ENCODE results near the gene SCGN.

Gene SCGN, protein sequence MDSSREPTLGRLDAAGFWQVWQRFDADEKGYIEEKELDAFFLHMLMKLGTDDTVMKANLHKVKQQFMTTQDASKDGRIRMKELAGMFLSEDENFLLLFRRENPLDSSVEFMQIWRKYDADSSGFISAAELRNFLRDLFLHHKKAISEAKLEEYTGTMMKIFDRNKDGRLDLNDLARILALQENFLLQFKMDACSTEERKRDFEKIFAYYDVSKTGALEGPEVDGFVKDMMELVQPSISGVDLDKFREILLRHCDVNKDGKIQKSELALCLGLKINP

DNA sequence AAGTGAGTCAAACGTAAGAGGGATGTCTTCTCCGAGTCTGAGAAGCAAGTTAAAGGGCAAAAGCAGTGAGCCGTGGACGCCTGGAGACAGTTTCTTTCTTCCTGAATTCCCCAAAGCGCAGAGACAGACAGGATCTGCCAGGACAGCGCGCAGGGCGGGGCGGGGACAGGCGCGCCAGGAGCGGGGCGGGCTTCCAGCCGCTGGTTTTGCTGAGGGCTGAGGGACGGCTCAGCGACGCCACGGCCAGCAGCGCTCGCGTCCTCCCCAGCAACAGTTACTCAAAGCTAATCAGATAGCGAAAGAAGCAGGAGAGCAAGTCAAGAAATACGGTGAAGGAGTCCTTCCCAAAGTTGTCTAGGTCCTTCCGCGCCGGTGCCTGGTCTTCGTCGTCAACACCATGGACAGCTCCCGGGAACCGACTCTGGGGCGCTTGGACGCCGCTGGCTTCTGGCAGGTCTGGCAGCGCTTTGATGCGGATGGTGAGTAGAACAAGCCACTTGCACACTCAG lies at the start of gene SCGN:
SCGN (plus strand) TSS at position 209 of the 509 bp plus-strand sequence; CDS start at position 398, 189 bp downstream.
- H3K27ac Mint-ChIP-seq: no peak within 1 kb of the TSS
- DNase-seq (peak; percentile 26 to 32), ATAC-seq (peak; percentile 56)
- H3K9me3 Mint-ChIP-seq: no peaks in the 10 kb centered on the region
- peaks cover 44% of the 10 kb centered on the region for H3K27me3 Mint-ChIP-seq
- H3K4me3 Mint-ChIP-seq: no peak within 1 kb of the TSS
- H3K4me1 Mint-ChIP-seq: peaks cover 5% of the 10 kb centered on the region

DNA sequence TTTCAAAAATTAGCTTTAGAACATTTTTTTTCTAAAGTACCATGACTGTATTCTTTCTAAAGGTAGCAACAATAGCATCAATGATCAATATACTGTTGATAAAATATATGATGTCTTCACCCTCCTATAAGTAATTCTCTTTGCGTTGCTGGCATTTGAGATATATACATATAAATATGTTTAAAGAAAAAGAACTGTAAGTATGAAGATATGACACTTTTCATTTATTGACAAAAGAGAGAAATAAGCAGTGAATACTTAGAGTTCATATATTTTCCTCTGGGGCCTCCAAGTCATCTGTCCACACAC lies 49.4 kb upstream of the SCGN start:
- H3K27me3 Mint-ChIP-seq: no peaks in the 10 kb centered on the region
- H3K4me3 Mint-ChIP-seq: no peak overlapping the region
- H3K27ac Mint-ChIP-seq: no peak overlapping the region
- ATAC-seq (no peak), DNase-seq (no peak)
- H3K9me3 Mint-ChIP-seq: no peaks in the 10 kb centered on the region
- H3K4me1 Mint-ChIP-seq: peaks cover under 1% of the 10 kb centered on the region

DNA sequence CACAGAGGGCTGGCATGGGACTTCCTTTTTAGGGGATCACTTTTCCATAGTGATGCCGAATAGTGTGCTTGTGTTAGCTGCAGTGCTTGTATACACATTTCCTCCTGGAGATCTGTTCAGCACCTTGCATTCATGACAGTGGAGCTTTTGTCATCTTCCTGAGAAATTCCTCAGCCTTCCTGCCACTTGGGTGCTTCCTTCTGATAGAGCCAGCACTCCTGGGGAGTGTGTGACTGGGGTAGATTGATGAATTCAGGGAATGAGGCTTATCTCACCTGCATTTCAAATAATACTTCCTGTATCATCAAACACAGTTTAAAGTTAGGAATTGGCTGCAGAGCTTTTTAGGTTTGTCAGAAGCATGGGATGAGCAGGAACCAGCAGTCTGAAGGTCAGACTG lies 48.8 kb upstream of the SCGN start:
- Mint-ChIP-seq H3K27me3 (no peaks in the 10 kb centered on the region), H3K4me3 (no peak overlapping the region), H3K27ac (no peak overlapping the region), H3K4me1 (no peaks in the 10 kb centered on the region), H3K9me3 (no peaks in the 10 kb centered on the region)
- DNase-seq (no peak), ATAC-seq (no peak)

DNA sequence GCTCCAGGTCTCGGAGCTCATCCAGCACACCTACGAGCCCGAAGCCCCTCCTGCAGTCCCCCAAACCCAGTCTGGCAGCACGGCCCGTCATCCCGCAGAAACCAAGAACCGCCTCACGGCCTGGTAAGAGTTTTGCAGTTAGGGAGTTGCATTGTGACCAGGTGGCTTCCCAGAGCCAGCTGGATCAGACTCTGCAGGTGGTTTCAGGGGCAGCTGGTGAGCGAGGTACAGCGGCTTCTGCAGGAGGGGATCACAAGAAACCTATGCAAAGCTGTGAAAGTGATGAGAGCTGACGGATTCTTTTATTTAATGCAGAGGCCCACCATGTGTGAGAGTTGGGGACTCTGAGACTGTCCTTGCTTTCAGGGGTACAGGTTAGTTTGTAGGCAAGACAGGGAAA lies 45.9 kb upstream of the SCGN start:
- DNase-seq (no peak), ATAC-seq (no peak)
- Mint-ChIP-seq H3K27me3 (no peaks in the 10 kb centered on the region), H3K4me3 (no peak overlapping the region), H3K9me3 (no peaks in the 10 kb centered on the region), H3K4me1 (no peaks in the 10 kb centered on the region), H3K27ac (peak overlapping the region in 1 of 2 donors; percentile 3)

DNA sequence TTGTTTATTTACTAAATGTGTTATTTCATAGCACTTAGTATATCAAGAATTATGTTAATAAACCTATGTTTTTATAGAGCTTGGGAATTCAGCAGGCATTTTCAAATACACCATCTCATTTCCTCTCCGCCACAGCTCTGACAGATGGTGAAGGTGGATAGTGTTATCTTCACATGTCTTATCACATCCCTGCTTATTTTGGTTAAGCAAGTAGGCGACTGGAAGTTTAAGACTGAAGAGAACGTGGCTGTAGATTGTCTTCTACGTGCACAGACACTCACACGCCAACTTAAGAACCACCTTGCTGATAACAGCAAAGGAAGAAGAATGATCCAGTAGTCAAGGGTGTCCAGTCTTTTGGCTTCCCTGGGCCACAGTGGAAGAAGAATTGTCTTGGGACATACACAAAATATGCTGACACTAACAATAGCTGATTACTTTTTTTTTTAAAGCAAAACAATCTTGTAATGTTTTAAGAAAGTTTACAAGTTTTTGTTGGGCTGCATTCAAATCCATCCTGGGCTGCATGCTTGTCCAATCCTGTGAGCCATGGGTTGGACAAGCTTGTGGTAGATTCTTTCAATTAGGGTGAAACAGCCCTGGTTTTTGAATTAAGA lies 43.3 kb upstream of the SCGN start:
- no peak for ATAC-seq

DNA sequence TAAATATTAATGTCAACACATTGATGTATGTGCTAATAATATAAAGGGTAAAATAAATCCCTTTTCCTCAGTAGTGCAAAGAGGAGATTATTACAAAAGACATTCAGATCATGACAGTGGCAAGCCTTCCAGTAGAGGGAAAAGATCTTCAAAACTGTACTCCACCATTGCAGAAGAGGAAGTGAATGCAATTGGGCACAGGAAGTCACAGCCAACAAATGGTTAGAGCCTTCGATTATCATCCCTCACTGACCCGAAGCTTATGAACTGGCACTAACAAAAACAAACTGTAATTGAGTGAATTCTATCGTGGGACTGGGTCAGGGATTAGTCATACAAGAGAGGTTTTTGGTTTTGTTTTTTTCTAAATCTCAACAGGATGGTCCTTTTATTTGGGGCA lies 39.3 kb upstream of the SCGN start:
- no peak for DNase-seq
- Mint-ChIP-seq H3K9me3 (no peaks in the 10 kb centered on the region), H3K27ac (no peak overlapping the region), H3K4me3 (no peak overlapping the region), H3K27me3 (no peaks in the 10 kb centered on the region), H3K4me1 (no peaks in the 10 kb centered on the region)
- ATAC-seq: no peak

More for the DNA sequence above, 43.3 kb upstream of the SCGN start:
- Mint-ChIP-seq H3K9me3 (no peaks in the 10 kb centered on the region), H3K27ac (no peak overlapping the region), H3K27me3 (no peaks in the 10 kb centered on the region), H3K4me1 (no peaks in the 10 kb centered on the region), H3K4me3 (no peak overlapping the region)
- no peak for DNase-seq

DNA sequence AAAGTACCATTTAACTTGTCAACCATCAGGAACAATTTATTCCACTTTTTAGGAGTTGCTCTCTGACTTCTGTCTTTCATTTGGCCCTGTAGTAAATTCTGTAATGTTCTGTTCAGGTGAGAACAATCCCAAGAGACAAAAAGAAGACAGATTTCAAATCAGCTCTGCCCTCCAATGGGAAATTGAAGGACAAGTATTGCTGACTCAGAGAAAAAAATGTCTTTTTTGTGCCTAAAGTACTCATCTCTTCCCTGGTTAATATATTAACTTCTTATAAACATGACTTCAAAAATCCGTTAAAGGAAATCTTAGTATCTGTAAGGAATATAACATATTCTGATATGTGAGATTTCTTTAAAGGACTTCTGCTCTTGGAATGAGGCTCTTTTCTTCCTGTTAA lies 38.6 kb upstream of the SCGN start:
- no peak for DNase-seq
- no peak overlapping the region for H3K4me3 Mint-ChIP-seq
- ATAC-seq: no peak
- no peaks in the 10 kb centered on the region for H3K27me3 Mint-ChIP-seq
- H3K9me3 Mint-ChIP-seq: no peaks in the 10 kb centered on the region
- no peaks in the 10 kb centered on the region for H3K4me1 Mint-ChIP-seq
- no peak overlapping the region for H3K27ac Mint-ChIP-seq

DNA sequence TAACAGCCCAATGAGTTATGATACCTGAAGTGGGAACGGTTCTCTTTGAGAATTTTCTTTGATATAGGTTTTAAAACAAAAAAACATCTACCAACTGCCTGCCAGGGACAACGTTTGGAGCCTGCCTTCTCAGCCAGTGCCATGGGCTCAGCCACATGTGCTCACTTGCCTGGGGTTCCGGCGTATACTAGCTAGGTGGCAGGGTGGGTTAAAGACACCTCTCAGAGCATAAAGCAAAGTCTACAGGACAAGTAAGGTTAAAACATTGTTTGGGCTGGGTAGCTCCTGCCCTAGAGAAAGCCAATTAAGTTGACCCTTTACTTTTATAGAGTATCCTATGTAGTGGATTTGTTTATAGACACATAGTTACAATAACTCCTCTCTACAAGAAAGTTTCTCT lies 38.0 kb upstream of the SCGN start:
- no peaks in the 10 kb centered on the region for H3K9me3 Mint-ChIP-seq
- H3K27me3 Mint-ChIP-seq: no peaks in the 10 kb centered on the region
- no peak overlapping the region for H3K27ac Mint-ChIP-seq
- H3K4me3 Mint-ChIP-seq: no peak overlapping the region
- ATAC-seq: no peak
- DNase-seq: no peak
- H3K4me1 Mint-ChIP-seq: no peaks in the 10 kb centered on the region

DNA sequence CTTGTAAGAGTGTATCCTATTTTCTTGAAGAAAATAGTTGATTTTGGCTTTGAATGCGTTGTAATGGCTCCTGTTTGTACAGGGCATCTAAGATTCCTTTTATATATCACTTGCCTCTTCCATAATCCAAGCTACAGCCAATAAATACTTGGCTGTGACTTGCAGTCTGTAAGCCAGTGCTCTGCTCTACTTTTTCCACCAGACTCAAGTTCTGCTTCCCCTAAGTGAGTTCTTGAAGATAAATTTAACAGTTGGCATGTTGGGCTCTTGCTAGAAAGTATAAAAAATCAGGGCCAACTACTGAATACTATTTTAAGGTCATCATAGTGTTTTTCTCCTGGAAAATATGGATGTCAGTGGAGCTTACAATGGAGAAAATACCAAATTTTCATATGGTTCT lies 36.5 kb upstream of the SCGN start:
- DNase-seq: no peak
- Mint-ChIP-seq H3K4me1 (no peaks in the 10 kb centered on the region), H3K27me3 (no peaks in the 10 kb centered on the region), H3K27ac (no peak overlapping the region), H3K4me3 (no peak overlapping the region), H3K9me3 (no peaks in the 10 kb centered on the region)
- no peak for ATAC-seq

DNA sequence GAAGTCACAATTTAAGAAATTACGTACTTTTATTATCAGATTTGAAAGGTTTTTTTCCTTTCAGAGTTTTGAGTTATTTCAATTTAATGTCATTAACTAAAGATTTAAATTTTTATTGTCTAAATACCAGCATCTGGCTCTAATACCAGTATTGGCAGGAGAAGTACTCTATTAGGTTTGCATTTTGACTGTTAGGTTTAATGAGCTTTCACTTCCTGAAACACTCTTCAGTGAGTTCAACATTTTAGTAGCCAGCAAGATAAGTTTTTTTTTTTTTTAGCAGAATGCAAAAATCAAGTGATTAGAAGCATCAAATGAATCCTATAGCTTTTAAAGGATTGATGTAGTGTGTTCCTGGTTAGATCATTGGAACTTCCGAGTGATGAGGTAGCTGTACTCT lies 34.0 kb upstream of the SCGN start:
- Mint-ChIP-seq H3K27me3 (no peaks in the 10 kb centered on the region), H3K27ac (no peak overlapping the region), H3K4me3 (no peak overlapping the region), H3K4me1 (no peaks in the 10 kb centered on the region), H3K9me3 (no peaks in the 10 kb centered on the region)
- ATAC-seq: no peak
- no peak for DNase-seq

DNA sequence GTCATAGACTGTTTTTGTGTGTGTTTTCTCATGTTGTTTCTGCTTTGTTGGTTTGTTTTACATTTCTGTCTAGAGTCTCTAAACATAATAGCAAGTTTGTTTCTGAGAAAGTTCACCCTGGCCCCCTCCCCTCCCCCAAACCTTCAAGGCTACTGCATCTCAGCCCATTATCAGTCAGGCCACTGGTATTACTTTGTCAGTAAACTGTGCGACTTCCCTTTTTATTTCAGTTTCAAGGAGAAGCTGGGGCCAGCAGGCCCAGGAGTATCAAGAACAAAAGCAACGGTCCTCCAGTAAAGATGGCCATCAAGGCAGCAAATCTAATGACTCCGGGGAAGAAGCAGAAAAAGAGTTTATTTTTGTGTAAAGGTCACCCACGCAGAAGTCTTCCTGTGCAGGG lies 32.8 kb upstream of the SCGN start:
- no peaks in the 10 kb centered on the region for H3K9me3 Mint-ChIP-seq
- H3K27me3 Mint-ChIP-seq: no peaks in the 10 kb centered on the region
- H3K4me3 Mint-ChIP-seq: no peak overlapping the region
- DNase-seq (no peak), ATAC-seq (no peak)
- H3K4me1 Mint-ChIP-seq: no peaks in the 10 kb centered on the region
- H3K27ac Mint-ChIP-seq: no peak overlapping the region

DNA sequence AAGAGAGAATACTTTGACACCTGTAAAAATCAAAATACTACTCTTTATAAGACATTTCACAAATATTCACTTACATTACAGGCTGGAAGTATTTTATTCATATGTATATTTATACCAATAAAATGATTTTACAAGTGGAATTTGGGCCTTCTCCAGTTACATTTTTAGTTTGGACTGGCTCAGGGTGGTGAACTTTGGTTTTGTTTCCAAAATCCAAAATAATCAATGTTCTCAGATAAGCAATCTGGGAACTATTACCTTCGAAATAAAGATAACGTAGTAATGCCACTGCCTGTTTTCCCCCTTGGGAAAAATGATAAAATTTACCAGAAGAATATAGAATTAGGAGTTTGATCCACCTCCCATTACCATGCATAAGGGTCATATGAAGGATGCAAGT lies 31.6 kb upstream of the SCGN start:
- no peaks in the 10 kb centered on the region for H3K4me1 Mint-ChIP-seq
- ATAC-seq: no peak
- H3K9me3 Mint-ChIP-seq: no peaks in the 10 kb centered on the region
- DNase-seq: no peak
- no peaks in the 10 kb centered on the region for H3K27me3 Mint-ChIP-seq
- H3K4me3 Mint-ChIP-seq: no peak overlapping the region
- no peak overlapping the region for H3K27ac Mint-ChIP-seq

DNA sequence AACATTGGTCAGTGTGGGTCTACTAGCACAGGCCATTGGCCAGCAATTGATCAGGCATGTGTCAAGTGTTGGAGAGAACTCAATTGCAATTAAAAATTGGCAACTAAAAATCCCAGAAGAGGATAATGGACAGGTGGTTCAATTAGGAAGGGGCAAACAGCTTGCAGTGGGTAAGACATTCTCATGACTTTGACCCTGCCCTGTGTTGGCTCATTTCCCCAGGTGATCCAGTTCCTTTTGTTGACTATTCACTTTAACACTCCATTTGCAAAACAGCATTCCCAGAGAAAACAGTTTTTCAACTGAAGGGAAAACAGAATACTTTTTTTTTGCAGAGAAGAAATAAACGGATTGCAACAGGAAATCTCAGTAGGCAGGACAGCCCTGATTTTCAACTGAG lies 28.9 kb upstream of the SCGN start:
- H3K27me3 Mint-ChIP-seq: no peaks in the 10 kb centered on the region
- H3K4me1 Mint-ChIP-seq: no peaks in the 10 kb centered on the region
- H3K4me3 Mint-ChIP-seq: no peak overlapping the region
- DNase-seq: no peak
- ATAC-seq: no peak
- no peak overlapping the region for H3K27ac Mint-ChIP-seq
- no peaks in the 10 kb centered on the region for H3K9me3 Mint-ChIP-seq

DNA sequence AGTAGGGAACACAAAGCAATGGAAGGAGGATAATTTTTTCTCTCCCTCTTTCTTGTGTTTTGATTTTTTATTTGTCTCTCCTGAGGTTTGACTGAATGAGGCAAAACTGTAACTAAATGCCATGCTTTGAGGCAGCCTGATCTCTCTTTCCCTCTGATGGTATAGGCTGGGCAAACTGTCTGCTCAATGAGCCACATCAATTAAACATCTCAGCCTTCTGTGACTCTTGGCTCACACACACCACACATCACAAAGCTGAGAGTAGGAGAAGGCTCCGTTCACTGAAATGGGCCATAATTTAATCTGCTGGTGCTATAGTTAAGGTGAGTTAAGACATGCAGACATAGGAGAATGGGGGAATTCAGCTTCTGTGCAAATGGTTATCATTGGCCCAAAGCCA lies 28.1 kb upstream of the SCGN start:
- no peak for DNase-seq
- H3K27ac Mint-ChIP-seq: peak overlapping the region in 1 of 2 donors; percentile 13
- no peak for ATAC-seq
- H3K4me3 Mint-ChIP-seq: no peak overlapping the region
- no peaks in the 10 kb centered on the region for H3K9me3 Mint-ChIP-seq
- peaks cover 2% of the 10 kb centered on the region for H3K27me3 Mint-ChIP-seq
- H3K4me1 Mint-ChIP-seq: no peaks in the 10 kb centered on the region

DNA sequence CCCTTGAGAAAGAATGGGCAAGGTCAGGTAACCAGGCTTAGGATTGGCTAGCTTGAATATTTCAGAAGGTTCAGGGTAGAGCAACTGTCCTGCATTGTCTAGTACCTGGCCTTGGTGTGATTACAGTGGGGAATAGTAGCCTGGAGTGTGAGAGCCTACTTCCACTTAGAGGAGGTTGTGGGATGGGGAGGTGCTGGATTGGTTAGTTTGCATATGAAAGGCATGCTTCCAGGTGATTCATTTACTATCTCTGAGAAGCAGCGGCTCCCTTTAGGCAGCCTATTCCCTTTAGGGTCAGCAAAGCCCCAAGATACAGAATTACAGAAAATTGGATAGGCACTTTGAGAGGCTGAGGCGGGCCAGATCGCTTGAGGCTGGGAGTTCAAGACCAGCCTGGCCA lies 25.0 kb upstream of the SCGN start:
- no peak overlapping the region for H3K27ac Mint-ChIP-seq
- no peak for DNase-seq
- no peaks in the 10 kb centered on the region for H3K9me3 Mint-ChIP-seq
- ATAC-seq: no peak
- no peaks in the 10 kb centered on the region for H3K4me1 Mint-ChIP-seq
- peaks cover 32% of the 10 kb centered on the region for H3K27me3 Mint-ChIP-seq
- H3K4me3 Mint-ChIP-seq: no peak overlapping the region

DNA sequence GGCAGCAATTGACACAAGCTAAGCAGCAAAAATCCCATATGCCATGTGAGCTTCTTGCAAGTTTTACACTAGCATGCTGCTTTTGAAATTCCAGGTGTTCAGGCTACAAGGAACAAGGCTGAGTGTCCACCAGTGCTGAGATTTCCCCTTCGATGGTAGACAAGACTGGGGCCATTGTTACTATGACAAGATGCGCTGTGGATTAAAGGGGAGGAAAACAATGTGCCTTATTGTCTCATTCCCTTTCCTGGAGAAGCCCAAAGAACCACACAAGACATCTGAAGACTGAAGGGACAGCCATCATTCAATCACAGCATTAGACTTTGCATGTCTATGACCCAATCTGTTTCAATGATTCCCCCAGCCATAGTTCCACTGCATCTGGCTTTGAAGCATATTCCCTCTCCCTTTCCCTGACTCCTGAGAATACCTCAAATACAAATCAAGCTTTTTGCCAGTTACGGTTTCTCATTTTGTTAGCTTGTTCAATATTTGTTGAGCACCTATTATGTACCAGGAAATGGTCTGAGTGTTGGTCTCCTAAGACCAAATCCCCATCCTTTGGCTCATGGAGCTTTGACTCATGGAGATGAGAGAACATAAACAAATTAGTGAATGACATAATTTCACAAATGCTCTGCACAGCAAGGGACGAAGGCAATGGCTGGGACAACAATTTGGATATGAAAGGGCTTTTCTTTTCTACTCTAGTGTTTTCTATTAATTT lies 23.4 kb upstream of the SCGN start:
- no peak for ATAC-seq
- no peaks in the 10 kb centered on the region for H3K9me3 Mint-ChIP-seq

More for the DNA sequence above, 23.4 kb upstream of the SCGN start:
- H3K27ac Mint-ChIP-seq: no peak overlapping the region
- H3K27me3 Mint-ChIP-seq: peaks cover 32% of the 10 kb centered on the region
- DNase-seq: no peak
- no peak overlapping the region for H3K4me3 Mint-ChIP-seq
- H3K4me1 Mint-ChIP-seq: no peaks in the 10 kb centered on the region
